Lower leg skin (tissue), 3 donors: Measurements from ENCODE around the gene SLCO2B1.

Experiments
- POLR2A ChIP-seq, 2 donors: fragments of 450-650 bp; IDR thresholded peaks; one replicate each; pipeline ENCODE4 v1.6.1; 2016 to 2017; ENCODE audit warnings: antibody characterized with exemption in 2 of 2, mild to moderate bottlenecking in 1 of 2, moderate library complexity in 1 of 2
- TF ChIP-seq, protein P1 (sequence below), 3 donors: fragments of 450-650 bp; IDR thresholded peaks; one replicate each; pipeline ENCODE4 v1.5.1; 2016; ENCODE audit warnings: antibody characterized with exemption in 3 of 3, mild to moderate bottlenecking in 3 of 3, moderate library complexity in 2 of 3

DNA sequence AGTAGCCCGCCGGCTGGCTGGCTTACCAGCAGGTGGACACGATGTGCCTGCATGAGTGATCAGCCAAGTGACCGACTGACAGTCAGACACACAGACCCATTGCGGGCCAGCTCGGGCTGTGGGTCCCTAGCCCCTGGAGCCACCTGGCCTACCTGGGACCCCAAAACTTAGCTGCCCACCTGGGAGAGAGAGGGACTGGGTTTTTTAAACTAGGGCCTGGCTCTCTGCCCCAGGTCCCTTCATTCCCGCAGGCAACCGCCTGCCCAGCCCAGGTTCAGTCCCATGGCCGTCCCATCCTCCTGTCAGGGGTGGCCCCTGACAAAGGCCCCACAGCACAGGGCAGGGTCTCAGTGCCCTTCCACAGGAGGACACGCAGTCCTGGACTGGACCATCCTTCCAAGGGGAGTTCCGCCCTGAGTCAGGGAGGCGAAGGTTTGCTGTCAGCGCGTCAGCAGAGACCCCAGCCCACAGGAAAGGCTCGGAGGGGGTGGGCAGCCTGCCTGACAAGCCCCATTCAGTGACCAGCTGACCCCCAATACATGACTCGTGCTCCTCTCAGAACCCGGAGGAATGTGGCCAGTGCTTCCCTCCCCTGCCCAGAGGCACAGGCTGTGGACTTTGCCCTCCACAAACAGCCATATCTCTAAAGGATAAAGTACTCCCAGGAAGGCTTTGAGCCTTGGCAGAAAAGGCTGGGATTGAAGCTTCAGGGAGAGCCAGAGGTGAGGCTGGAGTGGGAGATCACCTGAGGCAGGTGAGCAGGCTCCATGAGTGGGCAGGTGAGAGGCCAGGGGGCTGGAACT is 8.4 kb downstream of the SLCO2B1 start:
- TF ChIP-seq, protein P1, sequence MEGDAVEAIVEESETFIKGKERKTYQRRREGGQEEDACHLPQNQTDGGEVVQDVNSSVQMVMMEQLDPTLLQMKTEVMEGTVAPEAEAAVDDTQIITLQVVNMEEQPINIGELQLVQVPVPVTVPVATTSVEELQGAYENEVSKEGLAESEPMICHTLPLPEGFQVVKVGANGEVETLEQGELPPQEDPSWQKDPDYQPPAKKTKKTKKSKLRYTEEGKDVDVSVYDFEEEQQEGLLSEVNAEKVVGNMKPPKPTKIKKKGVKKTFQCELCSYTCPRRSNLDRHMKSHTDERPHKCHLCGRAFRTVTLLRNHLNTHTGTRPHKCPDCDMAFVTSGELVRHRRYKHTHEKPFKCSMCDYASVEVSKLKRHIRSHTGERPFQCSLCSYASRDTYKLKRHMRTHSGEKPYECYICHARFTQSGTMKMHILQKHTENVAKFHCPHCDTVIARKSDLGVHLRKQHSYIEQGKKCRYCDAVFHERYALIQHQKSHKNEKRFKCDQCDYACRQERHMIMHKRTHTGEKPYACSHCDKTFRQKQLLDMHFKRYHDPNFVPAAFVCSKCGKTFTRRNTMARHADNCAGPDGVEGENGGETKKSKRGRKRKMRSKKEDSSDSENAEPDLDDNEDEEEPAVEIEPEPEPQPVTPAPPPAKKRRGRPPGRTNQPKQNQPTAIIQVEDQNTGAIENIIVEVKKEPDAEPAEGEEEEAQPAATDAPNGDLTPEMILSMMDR (IDR thresholded peaks at IDR 0.05), result no peak
- no peak for TF ChIP-seq POLR2A (IDR thresholded peaks at IDR 0.05)
